CD4-positive, alpha-beta T cell (primary cell): ENCODE results near the gene CHD2. TPM values are rescaled to one million over a fixed set of nuclear protein-coding genes. Genes with fewer than 3 reads are reported as not detected.
A peak's percentile ranks its signal among the peaks of the same experiment; 100 is the strongest.
"Not testable (repeated sequence)": the region's sequence is repeated elsewhere in the genome, so short reads cannot be mapped to it uniquely, and the experiment has no call there.

Experiments
- ATAC-seq: fragments of 200-7000 bp; cut with Tn5 transposase; one replicate; pipeline ENCODE4 v1.10.0; 2022; ENCODE audit warnings: mild to moderate bottlenecking; ENCODE audit not compliant: poor library complexity
- CTCF ChIA-PET: fragments of 350-600 bp; sonication (Branson Sonifier 250); formaldehyde crosslinking; loops from one replicate; lab custom pipeline; 2021; ENCODE audit warnings: antibody characterized with exemption, inconsistent platforms; lab: Charles Lee
- POLR2A ChIA-PET: fragments of 350-600 bp; sonication (Branson Sonifier 250); formaldehyde crosslinking; loops from one replicate; lab custom pipeline; 2021; ENCODE audit warnings: antibody characterized with exemption, inconsistent platforms; lab: Charles Lee
- DNase-seq, 14 experiments: peaks; one replicate each; pipeline ENCODE4 v3.0.0-alpha.2; 2013 to 2020; ENCODE audit warnings: mixed read lengths in 2 of 14
- H3K27ac ChIP-seq, 2 donors: one replicate each; pipeline versions ENCODE4 v1.5.1 to v1.7.0; 2013; ENCODE audit warnings: low read length in 2 of 2, low read depth in 1 of 2, mild to moderate bottlenecking in 1 of 2
- H3K27me3 ChIP-seq, 2 experiments: 1 replicate in 1 of 2; 2 replicates in 1 of 2; pipeline versions ENCODE4 v1.6.1 to v1.7.0; 2013; ENCODE audit warnings: low read length in 2 of 2, control low read depth in 1 of 2, mild to moderate bottlenecking in 1 of 2, moderate library complexity in 1 of 2; ENCODE audit not compliant: insufficient read depth in 2 of 2, control insufficient read depth in 1 of 2
- H3K36me3 ChIP-seq: one replicate; pipeline ENCODE4 v1.6.1; 2013; ENCODE audit warnings: low read length, control low read depth; ENCODE audit not compliant: insufficient read depth
- H3K4me1 ChIP-seq: one replicate; pipeline ENCODE4 v1.6.1; 2013; ENCODE audit warnings: low read length, control low read depth; ENCODE audit not compliant: insufficient read depth
- H3K4me3 ChIP-seq: one replicate; pipeline ENCODE4 v1.5.1; 2013; ENCODE audit warnings: mild to moderate bottlenecking, low read length, moderate library complexity
- H3K9me3 ChIP-seq, 2 experiments: 1 replicate in 1 of 2; 2 replicates in 1 of 2; pipeline versions ENCODE4 v1.6.1 to v1.7.0; 2013; ENCODE audit warnings: low read length in 2 of 2, mild to moderate bottlenecking in 2 of 2, control low read depth in 1 of 2, moderate library complexity in 1 of 2; ENCODE audit not compliant: control insufficient read depth in 1 of 2, insufficient read depth in 1 of 2
- H3K27ac Mint-ChIP-seq: one replicate; pipeline ENCODE4 v1.8.0; 2020; ENCODE audit warnings: mixed read lengths
- H3K27me3 Mint-ChIP-seq: one replicate; pipeline ENCODE4 v1.8.0; 2021; ENCODE audit warnings: mixed read lengths
- H3K36me3 Mint-ChIP-seq: one replicate; pipeline ENCODE4 v1.8.0; 2021; ENCODE audit warnings: low read depth, mixed read lengths
- H3K4me1 Mint-ChIP-seq: one replicate; pipeline ENCODE4 v1.8.0; 2021; ENCODE audit warnings: low read depth, mixed read lengths
- H3K4me3 Mint-ChIP-seq: one replicate; pipeline ENCODE4 v1.8.0; 2020; ENCODE audit warnings: mild to moderate bottlenecking, mixed read lengths
- H3K9me3 Mint-ChIP-seq: one replicate; pipeline ENCODE4 v1.8.0; 2020; ENCODE audit warnings: mixed read lengths
- CTCF ChIP-seq: fragments of 200-600 bp; IDR thresholded peaks from one replicate; pipeline ENCODE4 v1.8.0; 2022; ENCODE audit warnings: antibody characterized with exemption, mild to moderate bottlenecking
- intact Hi-C, 2 experiments: fragments of 100-400 bp; cut with DNase I in 1 of 2; cut with micrococcal nuclease in 1 of 2; formaldehyde crosslinking; loops; one replicate each; pipeline versions ENCODE4 v1.15.1 to v1.9.0; 2023 to 2025; cut with DNase I, micrococcal nuclease
- total RNA-seq, 174 experiments: library from RNA in 2 of 174; stranded (reverse) in 2 of 174; gene quantifications; one replicate each; pipeline ENCODE4 v1.2.3 and lab custom pipeline; 2021 to 2026

CHD2 gene
- total RNA-seq, 2 experiments from 2014 or later, result 615 to 660 TPM

GRCh38 chr15:92914768-92915221 is 14.7 kb downstream of the CHD2 start:
- no peaks in the 10 kb centered on the region for H3K27me3 Mint-ChIP-seq
- intact Hi-C loops, result loop anchor here in 1 of 2 experiments (1.0 to 2.0 kb wide), 4 partner anchors 8 to 106 kb away; partner anchors contain the start of gene CHD2
- ATAC-seq (peak; percentile 83), DNase-seq (peak in 5 of 14 experiments; percentile 30 to 85 (median 78))
- no peaks in the 10 kb centered on the region for H3K27me3 ChIP-seq
- H3K4me3 ChIP-seq, result peak overlapping the region; percentile 49
- ChIA-PET CTCF (interaction anchor here (0.9 to 5.7 kb wide), 5 partner anchors 10 to 106 kb away, joined by 3 to 51 read pairs (median 32); partner anchors contain the start of gene CHD2), POLR2A (interaction anchor here (1.0 to 15.7 kb wide), 16 partner anchors 10 to 117 kb away, joined by 3 to 352 read pairs (median 6); partner anchors contain the start of gene CHD2)
- peaks cover 79% of the 10 kb centered on the region for H3K4me1 Mint-ChIP-seq
- H3K9me3 ChIP-seq, result no peaks in the 10 kb centered on the region
- TF ChIP-seq CTCF, result no peak
- H3K27ac Mint-ChIP-seq, result peak overlapping the region; percentile 99
- H3K9me3 Mint-ChIP-seq, result no peaks in the 10 kb centered on the region
- peaks cover 83% of the 10 kb centered on the region for H3K4me1 ChIP-seq
- H3K4me3 Mint-ChIP-seq, result peak overlapping the region; percentile 91
- peaks cover 71% of the 10 kb centered on the region for H3K36me3 Mint-ChIP-seq
- H3K36me3 ChIP-seq, result peaks cover 27% of the 10 kb centered on the region
- H3K27ac ChIP-seq, result peak overlapping the region; percentile 91 to 96

GRCh38 chr15:92915766-92916435 is 15.8 kb downstream of the CHD2 start:
- Histone ChIP-seq H3K36me3 (peaks cover 21% of the 10 kb centered on the region), H3K4me3 (peak overlapping the region; percentile 3), H3K4me1 (peaks cover 76% of the 10 kb centered on the region), H3K9me3 (no peaks in the 10 kb centered on the region), H3K27me3 (no peaks in the 10 kb centered on the region), H3K27ac (peak overlapping the region; percentile 91 to 96)
- H3K36me3 Mint-ChIP-seq, result peaks cover 75% of the 10 kb centered on the region
- POLR2A ChIA-PET, result interaction anchor here (1.1 to 15.7 kb wide), 11 partner anchors 11 to 118 kb away, joined by 3 to 352 read pairs (median 7); partner anchors contain the start of gene CHD2
- H3K9me3 Mint-ChIP-seq, result no peaks in the 10 kb centered on the region
- H3K27me3 Mint-ChIP-seq, result no peaks in the 10 kb centered on the region
- peak overlapping the region; percentile 99 for H3K27ac Mint-ChIP-seq
- H3K4me1 Mint-ChIP-seq, result peaks cover 82% of the 10 kb centered on the region
- TF ChIP-seq CTCF, result no peak
- DNase-seq, result peak in 1 of 14 experiments; percentile 28
- intact Hi-C loops, result loop anchor here (1.0 to 2.0 kb wide), 3 partner anchors 9 to 107 kb away; partner anchors contain the start of gene CHD2 (in 1 of the 2)
- CTCF ChIA-PET, result interaction anchor here (0.9 to 5.7 kb wide), 7 partner anchors 11 to 118 kb away, joined by 3 to 51 read pairs (median 7); partner anchors contain the start of gene CHD2
- no peak for ATAC-seq
- peak overlapping the region; percentile 39 for H3K4me3 Mint-ChIP-seq

GRCh38 chr15:92917598-92918407 is 17.7 kb downstream of the CHD2 start:
- Mint-ChIP-seq H3K27ac (peak overlapping the region; percentile 99), H3K27me3 (no peaks in the 10 kb centered on the region), H3K36me3 (peaks cover 75% of the 10 kb centered on the region), H3K9me3 (no peaks in the 10 kb centered on the region), H3K4me3 (peak overlapping the region; percentile 67), H3K4me1 (peaks cover 84% of the 10 kb centered on the region)
- ChIA-PET CTCF (interaction anchor here (0.6 to 5.7 kb wide), 17 partner anchors 13 to 122 kb away, joined by 3 to 51 read pairs (median 6); partner anchors contain the start of gene CHD2), POLR2A (interaction anchor here (0.6 to 15.7 kb wide), 14 partner anchors 13 to 121 kb away, joined by 3 to 352 read pairs (median 5); partner anchors contain the start of gene CHD2)
- Histone ChIP-seq H3K36me3 (peaks cover 26% of the 10 kb centered on the region), H3K27me3 (no peaks in the 10 kb centered on the region), H3K4me1 (peaks cover 77% of the 10 kb centered on the region), H3K4me3 (no peak overlapping the region), H3K9me3 (no peaks in the 10 kb centered on the region), H3K27ac (peak overlapping the region; percentile 63 to 75)
- intact Hi-C loops, result loop anchor here (1.0 kb wide), 3 partner anchors 32 to 121 kb away; no protein-coding TSS in a partner anchor
- TF ChIP-seq CTCF, result peak; percentile 94
- ATAC-seq, result peak; percentile 26
- peak; percentile 82 to 95 (median 90) for DNase-seq

- CTCF ChIA-PET, result interaction anchor here (1.0 to 5.7 kb wide), 9 partner anchors 9 to 122 kb away, joined by 3 to 51 read pairs (median 13); partner anchors contain the start of gene CHD2
- H3K4me3 Mint-ChIP-seq, H3K9me3 ChIP-seq, H3K9me3 Mint-ChIP-seq, H3K4me3 ChIP-seq, ATAC-seq, H3K27me3 Mint-ChIP-seq, H3K27ac ChIP-seq, H3K27ac Mint-ChIP-seq, DNase-seq, H3K27me3 ChIP-seq: not testable (repeated sequence)
- peaks cover 83% of the 10 kb centered on the region for H3K4me1 Mint-ChIP-seq
- intact Hi-C loops, result loop anchor here (1.0 kb wide), 3 partner anchors 33 to 122 kb away; no protein-coding TSS in a partner anchor
- POLR2A ChIA-PET, result interaction anchor here (1.5 to 15.7 kb wide), 5 partner anchors 14 to 122 kb away, joined by 10 to 352 read pairs (median 211); partner anchors contain the start of gene CHD2
- H3K36me3 Mint-ChIP-seq, result peaks cover 78% of the 10 kb centered on the region
- Histone ChIP-seq H3K36me3 (peaks cover 32% of the 10 kb centered on the region), H3K4me1 (peaks cover 75% of the 10 kb centered on the region)
These were observed 18.8 kb downstream of the CHD2 start for GRCh38 chr15:92918881-92919280.
